PC-3 (cell line): Measurements from ENCODE around the gene RPL36A. TPM values are rescaled to one million over a fixed set of nuclear protein-coding genes. Genes with fewer than 3 reads are reported as not detected.

ENCODE experiments used
- ATAC-seq: fragments of 200-7000 bp; cut with Tn5 transposase; 2 replicates; pipeline ENCODE4 v1.9.1; 2020; ENCODE audit warnings: mild to moderate bottlenecking, moderate library complexity
- BruUV-seq: library from RNA; stranded (reverse); fragments of 400-500 nt; replicated peaks from 2 replicates; lab custom pipeline; 2021; lab: Mats Ljungman, UMichigan
- CTCF ChIA-PET: fragments of 300-600 bp; sonication (Branson Sonifier 250); formaldehyde crosslinking; loops from one replicate; lab custom pipeline; 2022; ENCODE audit warnings: antibody characterized with exemption; lab: Charles Lee
- POLR2A ChIA-PET: fragments of 300-600 bp; sonication (Branson Sonifier 250); formaldehyde crosslinking; loops from one replicate; lab custom pipeline; 2022; ENCODE audit warnings: antibody characterized with exemption; ENCODE audit not compliant: unreplicated experiment; lab: Charles Lee
- DNase-seq: peaks from one replicate; pipeline ENCODE4 v3.0.0-alpha.2; 2015
- H2AFZ ChIP-seq: fragments of 300-600 bp; sonication (generic); 2 replicates; pipeline ENCODE4 v1.6.0; 2016; ENCODE audit warnings: antibody characterized with exemption, low read length
- H3F3A ChIP-seq: fragments of 300-600 bp; sonication (generic); one replicate; pipeline ENCODE4 v1.6.0; 2017; ENCODE audit warnings: antibody characterized with exemption, low read length, control low read depth, mild to moderate bottlenecking; ENCODE audit not compliant: unreplicated experiment
- H3K27ac ChIP-seq: fragments of 300-600 bp; sonication (generic); 2 replicates; pipeline ENCODE4 v1.5.1; 2016; ENCODE audit warnings: mild to moderate bottlenecking, low read length
- H3K27me3 ChIP-seq: fragments of 300-600 bp; sonication (generic); 2 replicates; pipeline ENCODE4 v1.6.1; 2016; ENCODE audit warnings: low read length, mixed read lengths
- H3K36me3 ChIP-seq: fragments of 300-600 bp; sonication (generic); 2 replicates; pipeline ENCODE4 v1.6.1; 2016; ENCODE audit warnings: low read depth, mixed run types, low read length, mixed read lengths
- H3K4me1 ChIP-seq: fragments of 300-600 bp; sonication (generic); 2 replicates; pipeline ENCODE4 v1.5.1; 2016; ENCODE audit warnings: low read length; ENCODE audit not compliant: insufficient read depth
- H3K4me2 ChIP-seq: fragments of 300-600 bp; sonication (generic); 2 replicates; pipeline ENCODE4 v1.6.0; 2016; ENCODE audit warnings: low read length
- H3K4me3 ChIP-seq: fragments of 300-600 bp; sonication (generic); 2 replicates; pipeline ENCODE4 v1.5.1; 2016; ENCODE audit warnings: mild to moderate bottlenecking, low read length, mixed read lengths
- H3K79me2 ChIP-seq: fragments of 300-600 bp; sonication (generic); 2 replicates; pipeline ENCODE4 v1.6.1; 2017; ENCODE audit warnings: low read length, mixed read lengths
- H3K9ac ChIP-seq: fragments of 300-600 bp; sonication (generic); 2 replicates; pipeline ENCODE4 v1.6.0; 2016; ENCODE audit warnings: mild to moderate bottlenecking, low read length
- H3K9me2 ChIP-seq: fragments of 300-600 bp; sonication (generic); replicated peaks from 2 replicates; pipeline ENCODE4 v1.6.1; 2016; ENCODE audit warnings: mixed run types, low read length, mixed read lengths
- H3K9me3 ChIP-seq: fragments of 300-600 bp; sonication (generic); 2 replicates; pipeline ENCODE4 v1.6.1; 2016; ENCODE audit warnings: low read length, mixed read lengths
- H4K20me1 ChIP-seq: fragments of 300-600 bp; sonication (generic); 2 replicates; pipeline ENCODE4 v1.6.1; 2016; ENCODE audit warnings: low read length, mixed read lengths
- EZH2 ChIP-seq: fragments of 300-600 bp; sonication (generic); IDR thresholded peaks from one replicate; pipeline ENCODE4 v1.6.1; 2017; ENCODE audit warnings: antibody characterized with exemption, mild to moderate bottlenecking, low read length; ENCODE audit not compliant: unreplicated experiment
- EZH2phosphoT487 ChIP-seq: fragments of 300-600 bp; sonication (generic); IDR thresholded peaks from 2 replicates; pipeline ENCODE4 v1.6.1; 2018; ENCODE audit warnings: mild to moderate bottlenecking, antibody characterized with exemption, low read length, borderline replicate concordance
- intact Hi-C: fragments of 100-400 bp; cut with micrococcal nuclease; formaldehyde crosslinking; loops from 2 replicates; pipeline ENCODE4 v1.9.0; 2023
- total RNA-seq: library from RNA; depleted of rRNA; stranded (reverse); fragments of >200 nt; gene quantifications from 2 replicates; pipeline ENCODE4 v1.2.3, GENCODE V29; 2014
- TF ChIP-seq, protein P1 (sequence below): fragments of 300-600 bp; sonication (generic); conservative IDR thresholded peaks from 2 replicates; pipeline ENCODE4 v1.5.1; 2017; ENCODE audit warnings: antibody characterized with exemption, low read depth, mild to moderate bottlenecking, low read length

RPL36A gene
- total RNA-seq, 1 experiment from 2014 or later: 914 TPM

DNA sequence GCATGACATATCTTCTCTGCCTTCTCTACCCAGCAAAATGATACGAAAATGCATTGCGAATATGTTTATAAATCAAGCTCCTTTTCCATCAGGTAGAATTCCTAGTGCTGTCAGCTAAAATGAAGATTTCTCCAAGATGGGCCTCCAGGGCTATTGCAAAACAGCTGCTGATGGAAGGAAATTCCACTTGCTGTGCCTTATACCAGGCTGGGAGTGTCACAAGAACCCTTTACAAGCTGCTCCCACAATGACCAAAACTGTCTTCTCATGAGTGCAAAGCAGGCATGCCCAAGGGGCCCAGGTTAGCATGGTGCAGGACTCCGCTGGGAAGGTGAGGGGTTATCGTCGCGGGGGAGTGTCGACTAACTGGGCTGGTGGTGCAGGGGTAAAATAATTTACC is 25.9 kb downstream of the RPL36A start:
- Histone ChIP-seq H3K9me3 (no peaks in the 10 kb centered on the region), H3K4me3 (no peak overlapping the region), H3K4me2 (no peak overlapping the region), H4K20me1 (no peaks in the 10 kb centered on the region), H3F3A (no peaks in the 10 kb centered on the region), H3K9me2 (no peaks in the 10 kb centered on the region), H3K79me2 (peaks cover 9% of the 10 kb centered on the region), H3K27me3 (no peaks in the 10 kb centered on the region), H3K36me3 (peaks cover 14% of the 10 kb centered on the region; the same call in 1 of the 2 replicates), H3K4me1 (no peaks in the 10 kb centered on the region), H3K9ac (no peak overlapping the region), H3K27ac (no peak overlapping the region), H2AFZ (no peak overlapping the region)
- intact Hi-C loops: loop anchor here (5.0 kb wide), 1 partner anchor 181 kb away; no protein-coding TSS in a partner anchor
- DNase-seq (no peak), ATAC-seq (no peak)
- no TSS peak for BruUV-seq
- CTCF ChIA-PET: no interaction called here
- TF ChIP-seq, protein P1, sequence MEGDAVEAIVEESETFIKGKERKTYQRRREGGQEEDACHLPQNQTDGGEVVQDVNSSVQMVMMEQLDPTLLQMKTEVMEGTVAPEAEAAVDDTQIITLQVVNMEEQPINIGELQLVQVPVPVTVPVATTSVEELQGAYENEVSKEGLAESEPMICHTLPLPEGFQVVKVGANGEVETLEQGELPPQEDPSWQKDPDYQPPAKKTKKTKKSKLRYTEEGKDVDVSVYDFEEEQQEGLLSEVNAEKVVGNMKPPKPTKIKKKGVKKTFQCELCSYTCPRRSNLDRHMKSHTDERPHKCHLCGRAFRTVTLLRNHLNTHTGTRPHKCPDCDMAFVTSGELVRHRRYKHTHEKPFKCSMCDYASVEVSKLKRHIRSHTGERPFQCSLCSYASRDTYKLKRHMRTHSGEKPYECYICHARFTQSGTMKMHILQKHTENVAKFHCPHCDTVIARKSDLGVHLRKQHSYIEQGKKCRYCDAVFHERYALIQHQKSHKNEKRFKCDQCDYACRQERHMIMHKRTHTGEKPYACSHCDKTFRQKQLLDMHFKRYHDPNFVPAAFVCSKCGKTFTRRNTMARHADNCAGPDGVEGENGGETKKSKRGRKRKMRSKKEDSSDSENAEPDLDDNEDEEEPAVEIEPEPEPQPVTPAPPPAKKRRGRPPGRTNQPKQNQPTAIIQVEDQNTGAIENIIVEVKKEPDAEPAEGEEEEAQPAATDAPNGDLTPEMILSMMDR: no peak
- TF ChIP-seq EZH2: no peak
- POLR2A ChIA-PET: no interaction called here

GRCh38 chrX:101417190-101417589 is 26.4 kb downstream of the RPL36A start:
- POLR2A ChIA-PET: no interaction called here
- intact Hi-C loops: loop anchor here (5.0 kb wide), 1 partner anchor 180 kb away; no protein-coding TSS in a partner anchor
- Histone ChIP-seq H3K9me3 (no peaks in the 10 kb centered on the region), H3K9me2 (no peaks in the 10 kb centered on the region), H3K79me2 (peaks cover 4% of the 10 kb centered on the region; the same call in 1 of the 2 replicates), H3K4me1 (no peaks in the 10 kb centered on the region), H4K20me1 (no peaks in the 10 kb centered on the region), H3K36me3 (peaks cover 9% of the 10 kb centered on the region; the same call in 1 of the 2 replicates), H3F3A (no peaks in the 10 kb centered on the region), H3K27me3 (no peaks in the 10 kb centered on the region), H3K9ac (no peak overlapping the region), H3K4me3 (no peak overlapping the region), H3K4me2 (no peak overlapping the region), H3K27ac (no peak overlapping the region), H2AFZ (no peak overlapping the region)
- ATAC-seq: no peak
- DNase-seq: no peak
- CTCF ChIA-PET: no interaction called here
- no TSS peak for BruUV-seq
- TF ChIP-seq EZH2phosphoT487 (no peak), EZH2 (no peak)
- TF ChIP-seq, protein P1: no peak

DNA sequence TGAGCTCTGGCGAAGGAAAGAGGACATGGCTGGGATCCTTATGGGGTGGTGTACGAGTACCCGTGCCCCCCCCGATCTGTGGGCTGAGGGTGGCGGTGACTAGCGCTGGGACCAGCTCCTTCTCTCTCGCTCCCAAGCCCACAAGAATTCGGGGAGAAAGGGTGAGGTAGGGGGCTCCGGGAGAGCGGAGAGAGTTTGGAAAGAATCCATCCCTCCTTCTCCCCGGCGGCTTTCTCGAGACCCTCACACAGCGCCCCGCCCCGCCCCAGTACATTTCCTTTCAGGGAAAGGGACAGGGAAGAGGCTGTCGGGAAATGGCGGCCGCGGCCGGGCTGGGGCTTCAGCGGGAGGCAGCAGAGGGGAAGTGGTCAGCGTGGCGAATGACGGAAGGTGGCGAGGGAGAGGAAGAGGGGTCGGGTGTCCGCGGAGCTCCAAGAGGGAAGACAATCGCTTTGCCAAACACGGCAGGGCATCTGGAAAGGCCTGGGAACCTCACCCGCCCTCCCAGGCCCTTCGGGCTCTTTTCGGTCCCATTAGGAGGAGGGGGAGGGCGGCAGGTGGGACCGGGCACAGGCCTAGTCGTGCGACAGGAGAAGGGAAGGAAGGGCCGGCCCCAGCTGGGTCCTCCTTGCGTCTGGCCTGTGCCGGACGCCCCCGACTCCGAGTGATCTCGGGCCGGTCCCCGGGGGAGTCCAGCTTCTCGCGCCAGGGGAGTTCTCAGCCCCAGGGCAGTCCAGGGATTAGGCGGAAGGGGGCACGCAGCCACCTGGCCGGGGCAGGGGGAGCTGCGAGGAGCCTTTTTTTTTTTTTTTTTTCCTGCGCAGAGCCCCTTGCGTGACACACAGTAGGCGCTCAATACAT is 27.4 kb downstream of the RPL36A start:
- H3F3A ChIP-seq: no peaks in the 10 kb centered on the region
- H3K9me2 ChIP-seq: no peaks in the 10 kb centered on the region
- H3K79me2 ChIP-seq: no peaks in the 10 kb centered on the region
- no peak overlapping the region for H3K4me2 ChIP-seq
- ATAC-seq (no peak), DNase-seq (no peak)
- H3K9me3 ChIP-seq: no peaks in the 10 kb centered on the region
- no TSS peak for BruUV-seq
- no peak overlapping the region for H2AFZ ChIP-seq
- H3K27me3 ChIP-seq: no peaks in the 10 kb centered on the region
- H3K27ac ChIP-seq: no peak overlapping the region
- no peaks in the 10 kb centered on the region for H3K36me3 ChIP-seq
- TF ChIP-seq EZH2phosphoT487 (no peak), EZH2 (no peak)
- TF ChIP-seq, protein P1: no peak
- ChIA-PET CTCF (no interaction called here), POLR2A (no interaction called here)
- intact Hi-C loops: loop anchor here (5.0 kb wide), 1 partner anchor 179 kb away; no protein-coding TSS in a partner anchor
- no peak overlapping the region for H3K4me3 ChIP-seq
- no peak overlapping the region for H3K9ac ChIP-seq
- H4K20me1 ChIP-seq: no peaks in the 10 kb centered on the region
- no peaks in the 10 kb centered on the region for H3K4me1 ChIP-seq
